Mammary epithelial cell (primary cell): ENCODE measurements around the gene SLC2A6.

Experiments used
- EZH2 ChIP-seq: IDR thresholded peaks from 2 replicates; pipeline ENCODE4 v1.6.1; 2012; ENCODE audit warnings: low read length, inconsistent platforms, borderline replicate concordance
- TF ChIP-seq, protein P1 (sequence below), 2 donors: IDR thresholded peaks in 1 of 2; conservative IDR thresholded peaks in 1 of 2; 2 replicates each; pipeline ENCODE4 v1.5.1; 2011 to 2012; ENCODE audit warnings: inconsistent platforms in 2 of 2, low read length in 2 of 2, mild to moderate bottlenecking in 2 of 2, control low read depth in 1 of 2, low read depth in 1 of 2; ENCODE audit not compliant: insufficient read depth in 1 of 2; ENCODE audit errors: extremely low read depth in 1 of 2

DNA sequence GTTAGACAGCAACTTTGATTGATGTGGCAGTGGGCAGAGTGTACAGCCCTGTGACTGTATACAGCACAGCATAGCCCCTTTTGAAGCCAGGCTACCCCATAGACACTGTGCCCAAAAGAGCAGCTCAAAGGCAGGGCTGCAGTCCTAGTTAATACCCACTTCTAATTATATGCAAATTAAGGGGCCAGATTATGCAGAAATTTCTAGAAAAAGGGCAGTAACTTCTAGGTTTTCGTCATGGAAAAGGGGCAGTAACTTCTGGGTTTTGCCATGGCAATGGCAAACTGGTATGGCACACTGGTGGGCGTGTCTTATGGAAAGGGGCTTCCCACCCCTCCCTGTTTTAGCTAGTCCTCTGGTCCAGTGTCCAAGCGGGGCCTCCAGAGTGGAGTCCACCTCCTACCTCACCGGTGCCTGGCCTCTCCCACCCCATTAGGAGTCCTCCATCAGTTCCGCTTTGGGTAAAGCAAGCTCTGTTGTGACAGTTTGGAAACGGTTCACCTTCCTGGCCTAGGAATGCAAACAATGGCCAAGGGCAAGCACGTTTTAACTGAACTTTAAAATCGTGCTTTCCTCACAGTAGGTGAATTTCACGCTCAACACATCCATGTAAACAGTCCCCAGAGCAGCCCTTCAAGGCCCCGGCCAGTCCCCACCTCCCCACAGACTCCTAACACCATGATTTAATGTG is 51.1 kb downstream of the SLC2A6 start:
- TF ChIP-seq, protein P1, sequence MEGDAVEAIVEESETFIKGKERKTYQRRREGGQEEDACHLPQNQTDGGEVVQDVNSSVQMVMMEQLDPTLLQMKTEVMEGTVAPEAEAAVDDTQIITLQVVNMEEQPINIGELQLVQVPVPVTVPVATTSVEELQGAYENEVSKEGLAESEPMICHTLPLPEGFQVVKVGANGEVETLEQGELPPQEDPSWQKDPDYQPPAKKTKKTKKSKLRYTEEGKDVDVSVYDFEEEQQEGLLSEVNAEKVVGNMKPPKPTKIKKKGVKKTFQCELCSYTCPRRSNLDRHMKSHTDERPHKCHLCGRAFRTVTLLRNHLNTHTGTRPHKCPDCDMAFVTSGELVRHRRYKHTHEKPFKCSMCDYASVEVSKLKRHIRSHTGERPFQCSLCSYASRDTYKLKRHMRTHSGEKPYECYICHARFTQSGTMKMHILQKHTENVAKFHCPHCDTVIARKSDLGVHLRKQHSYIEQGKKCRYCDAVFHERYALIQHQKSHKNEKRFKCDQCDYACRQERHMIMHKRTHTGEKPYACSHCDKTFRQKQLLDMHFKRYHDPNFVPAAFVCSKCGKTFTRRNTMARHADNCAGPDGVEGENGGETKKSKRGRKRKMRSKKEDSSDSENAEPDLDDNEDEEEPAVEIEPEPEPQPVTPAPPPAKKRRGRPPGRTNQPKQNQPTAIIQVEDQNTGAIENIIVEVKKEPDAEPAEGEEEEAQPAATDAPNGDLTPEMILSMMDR (conservative IDR thresholded peaks at IDR 0.05 in 1 of 2, IDR thresholded peaks at IDR 0.05 in 1 of 2; ENCODE audit: extremely low read depth in 1 of 2, insufficient read depth in 1 of 2, low read depth in 1 of 2, low read length in 2 of 2): no peak
- TF ChIP-seq EZH2: no peak
